Measurements from ENCODE around the gene UBFD1. TPM values are rescaled to one million over a fixed set of nuclear protein-coding genes. Genes with fewer than 3 reads are reported as not detected.

The UBFD1 gene
- total RNA-seq, 2 experiments from 2014 or later, result 51.8 to 54.1 TPM

- no peak for ATAC-seq
Measured at GRCh38 chr16:23527961-23528643, 29.4 kb upstream of the UBFD1 start.

GRCh38 chr16:23528644-23529310 lies 28.8 kb upstream of the UBFD1 start:
- H3K27ac Mint-ChIP-seq, result no peak overlapping the region
- ATAC-seq (no peak), DNase-seq (no peak)
- peaks cover 34% of the 10 kb centered on the region for H3K36me3 Mint-ChIP-seq (ENCODE audit: low read depth)
- H3K4me3 Mint-ChIP-seq, result no peak overlapping the region
- H3K4me1 Mint-ChIP-seq (ENCODE audit: low read depth), result no peaks in the 10 kb centered on the region
- TF ChIP-seq CTCF (IDR thresholded peaks at IDR 0.05), result no peak
- no peaks in the 10 kb centered on the region for H3K27me3 Mint-ChIP-seq
- H3K9me3 Mint-ChIP-seq, result no peaks in the 10 kb centered on the region
- ChIA-PET POLR2A (interaction anchor here (1.4 kb wide), 1 partner anchor 11 kb away, joined by 3 read pairs; no protein-coding TSS in a partner anchor), CTCF (interaction anchor here (1.5 kb wide), 1 partner anchor 11 kb away, joined by 3 read pairs; no protein-coding TSS in a partner anchor)
- intact Hi-C loops (cut with micrococcal nuclease), result no loop called here

More at GRCh38 chr16:23527961-23528643, 29.4 kb upstream of the UBFD1 start:
- intact Hi-C loops (cut with micrococcal nuclease), result no loop called here
- Mint-ChIP-seq H3K9me3 (no peaks in the 10 kb centered on the region), H3K4me3 (no peak overlapping the region), H3K36me3 (ENCODE audit: low read depth) (peaks cover 34% of the 10 kb centered on the region), H3K27me3 (no peaks in the 10 kb centered on the region), H3K4me1 (ENCODE audit: low read depth) (no peaks in the 10 kb centered on the region), H3K27ac (no peak overlapping the region)
- CTCF ChIA-PET, result interaction anchor here (1.5 kb wide), 1 partner anchor 11 kb away, joined by 3 read pairs; no protein-coding TSS in a partner anchor
- POLR2A ChIA-PET, result interaction anchor here (1.4 kb wide), 1 partner anchor 12 kb away, joined by 3 read pairs; no protein-coding TSS in a partner anchor
- no peak for TF ChIP-seq CTCF (IDR thresholded peaks at IDR 0.05)
- no peak for DNase-seq

DNA sequence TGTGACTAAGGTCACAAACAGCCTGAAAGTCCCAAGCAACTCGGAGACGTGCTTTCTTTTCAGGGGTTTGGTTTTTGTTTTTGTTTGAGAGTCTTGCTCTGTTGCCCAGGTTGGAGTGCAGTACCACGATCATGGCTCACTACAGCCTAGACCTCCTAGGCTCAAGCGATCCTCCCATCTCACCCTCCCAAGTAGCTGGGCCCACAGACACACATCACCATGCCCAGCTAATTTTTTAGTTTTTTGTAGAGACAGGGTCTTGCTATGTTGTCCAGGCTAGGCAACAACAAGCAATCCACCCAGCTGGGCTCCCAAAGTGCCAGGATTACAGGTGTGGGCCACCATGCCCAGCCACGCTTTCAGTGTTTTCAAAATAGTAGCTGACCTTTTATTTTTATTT lies 27.5 kb upstream of the UBFD1 start:
- Mint-ChIP-seq H3K4me3 (no peak overlapping the region), H3K36me3 (ENCODE audit: low read depth) (peaks cover 36% of the 10 kb centered on the region), H3K27ac (no peak overlapping the region), H3K9me3 (no peaks in the 10 kb centered on the region), H3K27me3 (no peaks in the 10 kb centered on the region), H3K4me1 (ENCODE audit: low read depth) (no peaks in the 10 kb centered on the region)
- intact Hi-C loops (cut with micrococcal nuclease), result no loop called here
- ATAC-seq (no peak), DNase-seq (no peak)
- ChIA-PET POLR2A (no interaction called here), CTCF (no interaction called here)
- no peak for TF ChIP-seq CTCF (IDR thresholded peaks at IDR 0.05)

DNA sequence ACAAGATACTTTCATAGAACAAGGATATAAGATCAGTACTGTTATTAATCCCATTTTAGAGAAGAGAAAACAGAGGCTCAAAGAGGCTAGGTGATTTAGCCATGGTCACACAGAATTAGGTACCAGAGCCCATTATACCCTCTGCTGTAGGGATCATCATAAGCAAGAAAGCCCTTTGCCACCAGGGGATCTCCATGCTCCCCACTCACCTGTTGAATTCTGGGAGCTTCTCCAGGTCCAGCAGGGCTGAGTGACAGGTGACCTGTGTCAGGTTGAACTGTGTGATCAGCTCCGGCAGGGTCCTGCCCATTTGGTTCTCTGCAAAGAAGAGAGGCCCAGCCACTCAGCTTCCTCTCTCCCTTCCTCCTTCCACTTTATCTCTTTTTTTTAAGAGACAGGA lies 25.1 kb upstream of the UBFD1 start:
- no peaks in the 10 kb centered on the region for H3K4me1 Mint-ChIP-seq (ENCODE audit: low read depth)
- no peak for ATAC-seq
- H3K36me3 Mint-ChIP-seq (ENCODE audit: low read depth), result peaks cover 31% of the 10 kb centered on the region
- H3K9me3 Mint-ChIP-seq, result no peaks in the 10 kb centered on the region
- no peak overlapping the region for H3K27ac Mint-ChIP-seq
- POLR2A ChIA-PET, result no interaction called here
- CTCF ChIA-PET, result interaction anchor here (1.4 kb wide), 1 partner anchor 22 kb away, joined by 3 read pairs; no protein-coding TSS in a partner anchor
- no peak overlapping the region for H3K4me3 Mint-ChIP-seq
- DNase-seq, result no peak
- no peaks in the 10 kb centered on the region for H3K27me3 Mint-ChIP-seq
- intact Hi-C loops (cut with micrococcal nuclease), result no loop called here
- TF ChIP-seq CTCF (IDR thresholded peaks at IDR 0.05), result no peak

All from activated CD8-positive, alpha-beta T cell treated with anti-CD3 and anti-CD28 coated beads for 36 hours (primary cell).